Subcutaneous abdominal adipose tissue (tissue), 5 donors: ENCODE data around the gene ABCC8.

Source experiments
- H3K27ac ChIP-seq: one replicate; pipeline ENCODE4 v1.7.0; 2013; ENCODE audit warnings: low read depth, mild to moderate bottlenecking, inconsistent platforms, low read length, moderate library complexity
- H3K27me3 ChIP-seq, 5 donors: one replicate each; pipeline ENCODE4 v1.7.0; 2013; ENCODE audit warnings: low read length in 5 of 5, inconsistent platforms in 1 of 5; ENCODE audit not compliant: control insufficient read depth in 5 of 5, insufficient read depth in 4 of 5
- H3K36me3 ChIP-seq, 5 donors: one replicate each; pipeline ENCODE4 v1.7.0; 2013; ENCODE audit warnings: low read length in 5 of 5; ENCODE audit not compliant: control insufficient read depth in 5 of 5, insufficient read depth in 5 of 5
- H3K4me1 ChIP-seq, 5 donors: one replicate each; pipeline ENCODE4 v1.7.0; 2013; ENCODE audit warnings: low read length in 5 of 5, mild to moderate bottlenecking in 3 of 5, moderate library complexity in 1 of 5; ENCODE audit not compliant: control insufficient read depth in 5 of 5, insufficient read depth in 5 of 5
- H3K4me3 ChIP-seq, 5 donors: one replicate each; pipeline ENCODE4 v1.7.0; 2013; ENCODE audit warnings: low read length in 5 of 5, low read depth in 1 of 5
- H3K9ac ChIP-seq, 5 donors: one replicate each; pipeline ENCODE4 v1.7.0; 2013; ENCODE audit warnings: low read length in 5 of 5, mild to moderate bottlenecking in 4 of 5, moderate library complexity in 3 of 5
- H3K9me3 ChIP-seq, 5 donors: one replicate each; pipeline ENCODE4 v1.7.0; 2013; ENCODE audit warnings: low read length in 5 of 5; ENCODE audit not compliant: control insufficient read depth in 5 of 5
- donor health status: healthy.
- donor health status: healthy.
- donor health status: healthy.
- donor health status: healthy.
- donor health status: healthy.

The ABCC8 gene

GRCh38 chr11:17459236-17459896 lies 17.3 kb downstream of the ABCC8 start:
- Histone ChIP-seq H3K4me1 (peaks cover 7 to 29% (median 25%) of the 10 kb centered on the region in 5 donors), H3K4me3 (no peak overlapping the region), H3K9ac (no peak overlapping the region), H3K27ac (no peak overlapping the region), H3K36me3 (no peaks in the 10 kb centered on the region), H3K9me3 (no peaks in the 10 kb centered on the region), H3K27me3 (peaks cover 0 to 5% (median 0%) of the 10 kb centered on the region in 5 donors)

GRCh38 chr11:17458268-17458667 lies 18.4 kb downstream of the ABCC8 start:
- Histone ChIP-seq H3K4me1 (peaks cover 7 to 29% (median 25%) of the 10 kb centered on the region in 5 donors), H3K36me3 (no peaks in the 10 kb centered on the region), H3K9me3 (no peaks in the 10 kb centered on the region), H3K27me3 (peaks cover 0 to 7% (median 0%) of the 10 kb centered on the region in 5 donors), H3K9ac (no peak overlapping the region), H3K4me3 (no peak overlapping the region), H3K27ac (peak overlapping the region; percentile 32)

- no peak overlapping the region for H3K9ac ChIP-seq
- H3K36me3 ChIP-seq, result no peaks in the 10 kb centered on the region
- no peaks in the 10 kb centered on the region for H3K9me3 ChIP-seq
- H3K27ac ChIP-seq, result peak overlapping the region; percentile 32
- peaks cover 0 to 8% (median 0%) of the 10 kb centered on the region in 5 donors for H3K27me3 ChIP-seq
- H3K4me3 ChIP-seq, result no peak overlapping the region
- H3K4me1 ChIP-seq, result peaks cover 7 to 32% (median 25%) of the 10 kb centered on the region in 5 donors
These were observed 19.1 kb downstream of the ABCC8 start for GRCh38 chr11:17457396-17458173.

- Histone ChIP-seq H3K27ac (no peak overlapping the region), H3K4me1 (peaks cover 4 to 11% (median 5%) of the 10 kb centered on the region in 5 donors)
These were observed 24.0 kb downstream of the ABCC8 start for GRCh38 chr11:17452668-17453067.

GRCh38 chr11:17449158-17449557 lies 27.5 kb downstream of the ABCC8 start:
- H3K36me3 ChIP-seq, result no peaks in the 10 kb centered on the region
- H3K4me3 ChIP-seq, result no peak overlapping the region
- no peaks in the 10 kb centered on the region for H3K9me3 ChIP-seq
- no peak overlapping the region for H3K27ac ChIP-seq
- H3K27me3 ChIP-seq, result peaks cover 0 to 7% (median 1%) of the 10 kb centered on the region in 5 donors
- H3K9ac ChIP-seq, result no peak overlapping the region
- peaks cover 0 to 4% (median 0%) of the 10 kb centered on the region in 5 donors for H3K4me1 ChIP-seq

More at GRCh38 chr11:17452668-17453067, 24.0 kb downstream of the ABCC8 start:
- H3K9ac ChIP-seq, result no peak overlapping the region
- H3K27me3 ChIP-seq, result peaks cover 0 to 7% (median 0%) of the 10 kb centered on the region in 5 donors
- no peaks in the 10 kb centered on the region for H3K9me3 ChIP-seq
- H3K4me3 ChIP-seq, result no peak overlapping the region
- H3K36me3 ChIP-seq, result no peaks in the 10 kb centered on the region

GRCh38 chr11:17446482-17446881 lies 30.2 kb downstream of the ABCC8 start:
- no peaks in the 10 kb centered on the region for H3K9me3 ChIP-seq
- peaks cover 0 to 3% (median 0%) of the 10 kb centered on the region in 5 donors for H3K27me3 ChIP-seq
- no peaks in the 10 kb centered on the region for H3K4me1 ChIP-seq
- no peak overlapping the region for H3K4me3 ChIP-seq
- H3K27ac ChIP-seq, result no peak overlapping the region
- H3K36me3 ChIP-seq, result no peaks in the 10 kb centered on the region
- no peak overlapping the region for H3K9ac ChIP-seq

GRCh38 chr11:17445240-17445795 lies 31.3 kb downstream of the ABCC8 start:
- H3K4me1 ChIP-seq, result no peaks in the 10 kb centered on the region
- no peaks in the 10 kb centered on the region for H3K9me3 ChIP-seq
- peaks cover 0 to 4% (median under 1%) of the 10 kb centered on the region in 5 donors for H3K27me3 ChIP-seq
- H3K36me3 ChIP-seq, result no peaks in the 10 kb centered on the region
- H3K9ac ChIP-seq, result no peak overlapping the region
- no peak overlapping the region for H3K4me3 ChIP-seq
- no peak overlapping the region for H3K27ac ChIP-seq

GRCh38 chr11:17443926-17444690 lies 32.5 kb downstream of the ABCC8 start:
- H3K9me3 ChIP-seq, result no peaks in the 10 kb centered on the region
- peaks cover 0 to 3% (median 0%) of the 10 kb centered on the region in 5 donors for H3K4me1 ChIP-seq
- no peak overlapping the region for H3K9ac ChIP-seq
- no peak overlapping the region for H3K4me3 ChIP-seq
- no peaks in the 10 kb centered on the region for H3K36me3 ChIP-seq
- H3K27ac ChIP-seq, result no peak overlapping the region
- H3K27me3 ChIP-seq, result peaks cover 3 to 13% (median 7%) of the 10 kb centered on the region in 5 donors

- no peak overlapping the region for H3K9ac ChIP-seq
- no peak overlapping the region for H3K4me3 ChIP-seq
- H3K27me3 ChIP-seq, result peaks cover 3 to 15% (median 7%) of the 10 kb centered on the region in 5 donors
- H3K9me3 ChIP-seq, result no peaks in the 10 kb centered on the region
- H3K36me3 ChIP-seq, result no peaks in the 10 kb centered on the region
- H3K27ac ChIP-seq, result no peak overlapping the region
- peaks cover 0 to 3% (median 0%) of the 10 kb centered on the region in 5 donors for H3K4me1 ChIP-seq
These were observed 33.2 kb downstream of the ABCC8 start for GRCh38 chr11:17443423-17443822.
